OCI-LY7 (cell line): ENCODE data around the gene GBGT1. TPM values are rescaled to one million over a fixed set of nuclear protein-coding genes. Genes with fewer than 3 reads are reported as not detected.

Source experiments
- BruUV-seq: library from RNA; stranded (reverse); fragments of 400-500 nt; replicated peaks from 2 replicates; lab custom pipeline; 2021; lab: Mats Ljungman, UMichigan
- CTCF ChIA-PET: fragments of 300-600 bp; sonication (Branson Sonifier 250); formaldehyde crosslinking; loops from one replicate; lab custom pipeline; 2022; ENCODE audit warnings: antibody characterized with exemption; ENCODE audit not compliant: unreplicated experiment; lab: Charles Lee
- POLR2A ChIA-PET: fragments of 300-600 bp; sonication (Branson Sonifier 250); formaldehyde crosslinking; loops from one replicate; lab custom pipeline; 2022; ENCODE audit warnings: antibody characterized with exemption; lab: Charles Lee
- DNase-seq: peaks from one replicate; pipeline ENCODE4 v3.0.0-alpha.2; 2015; ENCODE audit warnings: low spot score
- H2AFZ ChIP-seq: fragments of 200-600 bp; sonication (generic), shearing (Covaris generic); 2 replicates; pipeline ENCODE4 v1.6.1; 2014; ENCODE audit warnings: mild to moderate bottlenecking, antibody characterized with exemption, low read length, moderate library complexity
- H3K27ac ChIP-seq: fragments of 200-600 bp; sonication (generic); 2 replicates; pipeline ENCODE4 v1.5.1; 2014; ENCODE audit warnings: mixed run types, low read depth, mild to moderate bottlenecking, moderate library complexity, low read length, inconsistent platforms; ENCODE audit not compliant: poor library complexity, severe bottlenecking
- H3K36me3 ChIP-seq: fragments of 200-600 bp; sonication (generic); 2 replicates; pipeline ENCODE4 v1.6.1; 2014; ENCODE audit warnings: mild to moderate bottlenecking, antibody characterized with exemption, low read length, moderate library complexity, mixed read lengths; ENCODE audit not compliant: insufficient read depth
- H3K4me1 ChIP-seq: fragments of 200-600 bp; sonication (generic); 2 replicates; pipeline ENCODE4 v1.5.1; 2014; ENCODE audit warnings: mild to moderate bottlenecking, low read length; ENCODE audit not compliant: insufficient read depth, poor library complexity, severe bottlenecking
- H3K4me2 ChIP-seq: fragments of 200-600 bp; sonication (generic); 2 replicates; pipeline ENCODE4 v1.6.1; 2014; ENCODE audit warnings: mild to moderate bottlenecking, low read length
- H3K4me3 ChIP-seq: fragments of 200-600 bp; sonication (generic); 2 replicates; pipeline ENCODE4 v1.5.1; 2014; ENCODE audit warnings: mild to moderate bottlenecking, low read depth, low read length; ENCODE audit not compliant: poor library complexity, severe bottlenecking
- H3K79me2 ChIP-seq: fragments of 200-600 bp; sonication (generic); 2 replicates; pipeline ENCODE4 v1.6.1; 2016; ENCODE audit warnings: low read depth, mild to moderate bottlenecking, low read length, moderate library complexity, mixed read lengths; ENCODE audit not compliant: insufficient read depth
- H3K9me2 ChIP-seq: fragments of 200-600 bp; sonication (generic); 2 replicates; pipeline ENCODE4 v1.6.1; 2016; ENCODE audit warnings: mild to moderate bottlenecking, low read length, mixed read lengths; ENCODE audit not compliant: insufficient read depth
- H3K9me3 ChIP-seq: fragments of 200-600 bp; sonication (generic); 2 replicates; pipeline ENCODE4 v1.6.1; 2014; ENCODE audit warnings: mild to moderate bottlenecking, mixed run types, low read length, mixed read lengths
- H4K20me1 ChIP-seq: fragments of 200-600 bp; sonication (generic); 2 replicates; pipeline ENCODE4 v1.6.1; 2014; ENCODE audit warnings: mild to moderate bottlenecking, antibody characterized with exemption, low read length, moderate library complexity, mixed read lengths; ENCODE audit not compliant: insufficient read depth
- CTCF ChIP-seq: fragments of 200-600 bp; sonication (generic); conservative IDR thresholded peaks from 2 replicates; pipeline ENCODE4 v1.5.1; 2014; ENCODE audit warnings: mild to moderate bottlenecking, antibody characterized with exemption, low read length, moderate library complexity, mixed read lengths
- EZH2phosphoT487 ChIP-seq: fragments of 200-600 bp; sonication (generic); IDR thresholded peaks from 2 replicates; pipeline ENCODE4 v1.6.1; 2018; ENCODE audit warnings: low read depth, borderline replicate concordance, mild to moderate bottlenecking, mixed run types, antibody characterized with exemption, low read length, moderate library complexity, mixed read lengths
- intact Hi-C: fragments of 100-400 bp; cut with micrococcal nuclease; formaldehyde crosslinking; loops from one replicate; pipeline ENCODE4 v1.10.0; 2022; ENCODE audit not compliant: unreplicated experiment
- total RNA-seq, 2 experiments: library from RNA; depleted of rRNA in 1 of 2; stranded (reverse); fragments of >200 nt in 1 of 2; shearing (Covaris generic) in 1 of 2; gene quantifications; 2 replicates each; pipeline ENCODE4 v1.2.3, GENCODE V29; 2014 to 2022

GBGT1 gene
- total RNA-seq, 2 experiments from 2014 or later = 2.1 to 5.9 TPM

DNA sequence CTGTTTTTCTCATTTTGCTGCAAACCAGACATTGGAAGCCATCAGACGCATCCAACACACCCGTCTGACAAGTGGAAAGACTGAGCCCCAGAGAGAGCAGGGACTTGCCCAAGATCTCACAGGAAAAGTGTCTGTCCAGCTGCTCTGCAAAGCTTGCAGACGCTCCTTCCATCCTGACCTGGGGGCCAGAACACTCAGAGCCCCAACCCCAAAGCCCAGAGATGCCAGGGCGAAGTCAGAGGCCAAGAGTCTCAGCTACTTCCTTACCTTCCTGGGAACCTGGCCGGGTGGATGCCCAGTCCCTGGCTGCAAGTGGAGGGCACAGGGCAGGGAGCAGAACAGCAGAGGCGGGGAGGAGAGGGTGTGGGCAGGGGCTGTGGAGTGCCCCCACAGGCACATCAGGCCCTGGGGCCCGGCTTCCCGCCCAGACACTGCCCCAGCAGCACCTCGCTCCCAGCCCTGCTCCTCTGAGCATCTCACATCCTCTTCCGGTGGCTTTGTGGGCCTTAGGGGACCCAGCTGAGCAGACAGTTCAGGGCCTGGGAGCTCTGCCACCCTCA is 32.9 kb downstream of the GBGT1 start:
- Histone ChIP-seq H3K36me3 (no peaks in the 10 kb centered on the region), H3K9me2 (no peaks in the 10 kb centered on the region), H3K27ac (peak overlapping the region; percentile 27), H3K4me3 (peak overlapping the region; percentile 20), H3K4me2 (peak overlapping the region; percentile 51), H4K20me1 (no peaks in the 10 kb centered on the region), H3K4me1 (peaks cover 24% of the 10 kb centered on the region), H3K9me3 (no peaks in the 10 kb centered on the region), H2AFZ (peak overlapping the region; percentile 4; the same call in 1 of the 2 replicates), H3K79me2 (no peaks in the 10 kb centered on the region)
- ChIA-PET CTCF (interaction anchor here (1.1 kb wide), 1 partner anchor 14 kb away, joined by 3 read pairs; no protein-coding TSS in a partner anchor), POLR2A (no interaction called here)
- no peak for TF ChIP-seq EZH2phosphoT487
- no peak for TF ChIP-seq CTCF
- DNase-seq = peak; percentile 77
- BruUV-seq = no TSS peak
- intact Hi-C loops = no loop called here

- intact Hi-C loops = no loop called here
- H3K9me3 ChIP-seq = no peaks in the 10 kb centered on the region
- ChIA-PET POLR2A (no interaction called here), CTCF (no interaction called here)
- TF ChIP-seq EZH2phosphoT487 (no peak), CTCF (no peak)
- H4K20me1 ChIP-seq = no peaks in the 10 kb centered on the region
- H3K36me3 ChIP-seq = no peaks in the 10 kb centered on the region
- no peak overlapping the region for H3K4me3 ChIP-seq
- no peaks in the 10 kb centered on the region for H3K9me2 ChIP-seq
- H3K79me2 ChIP-seq = no peaks in the 10 kb centered on the region
- H2AFZ ChIP-seq = no peak overlapping the region
- no peak overlapping the region for H3K27ac ChIP-seq
- peaks cover 23% of the 10 kb centered on the region for H3K4me1 ChIP-seq
- no peak for DNase-seq
- BruUV-seq = no TSS peak
- H3K4me2 ChIP-seq = no peak overlapping the region
Measured at GRCh38 chr9:133129001-133129795, 34.5 kb downstream of the GBGT1 start.

- no TSS peak for BruUV-seq
- Histone ChIP-seq H3K79me2 (no peaks in the 10 kb centered on the region), H3K36me3 (no peaks in the 10 kb centered on the region), H3K9me3 (no peaks in the 10 kb centered on the region), H3K9me2 (no peaks in the 10 kb centered on the region), H3K4me3 (no peak overlapping the region), H4K20me1 (no peaks in the 10 kb centered on the region), H2AFZ (no peak overlapping the region), H3K4me1 (peaks cover 15% of the 10 kb centered on the region), H3K27ac (no peak overlapping the region), H3K4me2 (no peak overlapping the region)
- intact Hi-C loops = no loop called here
- TF ChIP-seq EZH2phosphoT487 = no peak
- TF ChIP-seq CTCF = no peak
- no peak for DNase-seq
- ChIA-PET CTCF (no interaction called here), POLR2A (no interaction called here)
Measured at GRCh38 chr9:133128152-133128551, 35.6 kb downstream of the GBGT1 start.
